GM11168 (cell line): ENCODE measurements around the gene C20orf96.

ENCODE experiments used
- in situ Hi-C: fragments of 300-500 bp; cut with MboI; formaldehyde crosslinking; loops from one replicate; pipeline ENCODE4 v1.12.0; 2022; ENCODE audit warnings: low sequenced_read_pairs; ENCODE audit not compliant: unreplicated experiment

Gene C20orf96

DNA sequence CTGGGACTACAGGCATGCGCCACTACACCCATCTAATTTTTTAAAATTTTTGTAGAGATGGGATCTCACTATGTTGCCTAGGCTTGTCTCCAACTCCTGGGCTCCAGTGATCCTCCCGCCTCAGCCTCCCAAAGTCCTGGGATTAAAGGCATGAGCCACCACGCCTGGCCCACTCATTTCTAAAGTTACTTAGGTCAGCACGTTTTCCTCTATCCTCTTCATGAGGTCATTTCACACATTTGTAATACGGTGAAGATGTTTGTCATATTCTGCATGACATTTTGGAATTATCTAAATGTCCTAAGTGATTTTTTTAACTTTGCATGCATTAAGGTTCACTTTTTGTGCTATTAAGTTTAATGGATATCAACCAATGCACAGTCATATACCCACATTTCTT is 22.9 kb upstream of the C20orf96 start:
- in situ Hi-C loops: no loop called here

DNA sequence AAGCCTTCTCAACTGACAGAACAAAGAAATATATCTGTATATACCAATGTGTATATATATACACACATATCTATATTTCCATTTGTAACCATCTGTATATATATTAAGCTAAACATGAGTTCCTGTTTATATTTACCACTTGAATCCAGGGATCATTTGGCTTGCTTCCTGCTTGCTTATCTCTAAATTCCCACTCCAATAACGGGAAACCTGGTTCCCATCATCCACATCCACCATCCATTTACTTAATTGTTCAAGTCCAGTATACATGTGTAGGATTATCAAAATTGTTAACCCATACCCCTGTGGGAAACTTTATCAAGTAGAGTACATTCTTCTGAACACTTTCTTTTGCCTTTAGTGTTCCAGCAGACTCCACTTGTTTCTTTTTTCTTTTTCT is 22.3 kb upstream of the C20orf96 start:
- in situ Hi-C loops: no loop called here

DNA sequence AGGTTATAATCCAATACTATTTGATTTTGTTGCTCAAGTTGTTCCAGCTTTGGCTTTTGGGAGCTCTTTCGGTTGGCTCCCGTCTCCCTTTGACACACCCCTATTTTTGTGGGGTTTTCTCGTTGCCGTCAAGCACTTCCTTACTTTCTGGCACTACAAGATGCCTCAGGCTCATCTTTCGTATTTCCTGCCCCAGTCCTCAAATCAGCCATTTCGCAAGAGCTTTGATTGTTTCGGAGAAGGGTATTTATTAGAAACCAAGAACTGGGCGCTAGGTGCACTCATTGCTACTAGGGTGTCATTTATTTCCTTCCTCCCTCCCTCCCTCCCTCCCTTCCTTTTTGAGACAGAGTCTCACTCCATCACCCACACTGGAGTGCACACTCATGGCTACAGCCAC is 21.5 kb upstream of the C20orf96 start:
- in situ Hi-C loops: no loop called here

DNA sequence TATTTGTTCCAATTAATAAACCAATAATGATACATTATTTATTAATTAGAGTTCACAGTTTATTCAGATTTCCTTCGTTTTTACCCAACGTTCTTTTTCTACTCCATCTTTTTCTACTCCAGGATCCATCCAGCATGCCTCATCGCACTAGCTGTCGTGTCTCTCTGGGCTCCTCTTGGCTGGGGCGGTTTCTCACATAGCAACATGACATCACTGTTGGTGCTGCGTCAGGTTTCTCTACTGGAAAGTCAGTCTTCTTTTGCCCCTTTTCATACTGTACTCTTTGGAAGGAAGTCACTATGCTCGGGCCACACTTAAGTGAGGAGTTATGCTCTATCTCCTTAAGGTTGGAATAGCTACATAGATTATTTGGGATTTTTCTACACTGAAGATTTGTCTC is 21.1 kb upstream of the C20orf96 start:
- in situ Hi-C loops: no loop called here

DNA sequence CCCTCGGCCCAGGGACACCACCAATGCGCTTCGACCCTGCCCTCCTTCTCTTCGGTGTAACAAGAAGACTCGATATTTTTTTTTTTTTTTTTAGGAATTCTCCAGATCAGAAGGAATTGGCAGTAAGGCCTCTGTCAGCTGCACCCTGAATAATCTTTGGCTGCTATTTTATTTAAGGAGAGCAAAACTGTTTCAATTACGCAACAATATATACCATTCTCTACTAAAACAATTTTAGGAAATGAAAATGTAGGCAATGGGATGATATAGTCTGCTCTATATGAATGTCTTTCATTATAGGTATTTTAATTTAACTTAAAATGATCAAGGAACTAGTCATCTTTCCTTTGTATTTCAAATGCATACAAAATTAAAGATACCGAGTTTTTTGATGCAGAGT is 20.1 kb upstream of the C20orf96 start:
- in situ Hi-C loops: no loop called here

DNA sequence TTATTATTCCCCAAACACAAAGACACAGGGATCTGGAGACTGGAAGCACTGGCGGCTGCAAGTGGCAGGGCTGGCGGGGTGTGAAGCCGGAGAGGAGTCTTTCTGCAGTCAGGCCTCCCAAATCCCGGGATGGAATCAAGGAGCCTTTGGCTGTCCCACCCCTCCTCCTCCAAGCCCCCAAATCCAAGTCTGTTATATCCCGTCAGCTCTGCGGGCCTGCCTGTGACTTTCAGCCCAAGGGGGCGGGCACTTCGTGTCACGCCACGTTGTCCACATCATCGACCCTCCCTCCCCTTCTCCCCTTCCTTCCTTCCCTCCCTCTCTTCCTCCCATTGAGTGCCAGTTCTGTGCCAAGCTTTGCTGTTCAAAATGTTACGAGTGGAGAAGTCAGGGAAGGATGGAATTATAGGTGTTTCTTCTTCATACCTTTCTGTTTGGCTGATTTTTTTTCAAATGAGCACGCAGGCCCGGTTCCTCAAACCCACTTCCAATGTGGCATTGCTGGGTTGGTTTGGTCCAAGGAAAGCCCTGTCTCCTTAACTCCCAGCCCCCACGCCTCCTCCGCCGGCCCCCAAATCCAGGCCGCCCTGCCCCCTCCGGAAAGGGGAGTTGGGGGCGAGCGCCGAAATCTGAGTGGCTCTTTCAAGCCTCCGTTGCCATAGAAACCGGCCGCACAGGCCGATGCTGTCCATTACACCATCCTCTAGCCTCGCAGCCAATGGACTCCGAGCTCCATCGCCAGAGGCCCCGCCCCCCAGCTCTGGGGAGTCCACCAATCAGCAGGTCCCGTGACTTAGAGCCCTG is 19.5 kb upstream of the C20orf96 start:
- in situ Hi-C loops: no loop called here

DNA sequence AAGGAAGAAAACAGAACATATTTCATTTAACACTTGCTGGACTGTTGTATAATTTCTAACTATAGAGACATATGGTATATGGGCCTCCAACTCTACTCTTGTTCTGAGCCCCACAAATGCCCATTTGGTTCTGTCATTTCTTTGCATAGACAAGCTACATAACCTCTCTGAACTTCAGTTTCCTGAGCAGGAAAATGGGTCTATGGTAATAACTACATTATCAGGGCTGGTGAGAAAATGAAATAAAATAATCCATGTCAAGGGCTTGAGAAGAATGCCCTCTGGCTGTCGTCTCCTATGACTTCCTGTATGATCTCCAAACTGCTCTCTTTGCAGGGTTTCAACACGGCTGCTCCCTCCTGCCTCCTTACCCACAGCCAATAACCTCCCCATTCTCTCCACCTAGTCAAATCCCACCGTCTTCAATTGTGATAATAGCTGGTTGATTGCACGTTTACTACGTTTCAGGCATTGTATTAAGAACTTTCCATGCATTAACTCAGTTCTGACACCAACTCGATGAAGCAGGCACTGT is 18.8 kb upstream of the C20orf96 start:
- in situ Hi-C loops: no loop called here

DNA sequence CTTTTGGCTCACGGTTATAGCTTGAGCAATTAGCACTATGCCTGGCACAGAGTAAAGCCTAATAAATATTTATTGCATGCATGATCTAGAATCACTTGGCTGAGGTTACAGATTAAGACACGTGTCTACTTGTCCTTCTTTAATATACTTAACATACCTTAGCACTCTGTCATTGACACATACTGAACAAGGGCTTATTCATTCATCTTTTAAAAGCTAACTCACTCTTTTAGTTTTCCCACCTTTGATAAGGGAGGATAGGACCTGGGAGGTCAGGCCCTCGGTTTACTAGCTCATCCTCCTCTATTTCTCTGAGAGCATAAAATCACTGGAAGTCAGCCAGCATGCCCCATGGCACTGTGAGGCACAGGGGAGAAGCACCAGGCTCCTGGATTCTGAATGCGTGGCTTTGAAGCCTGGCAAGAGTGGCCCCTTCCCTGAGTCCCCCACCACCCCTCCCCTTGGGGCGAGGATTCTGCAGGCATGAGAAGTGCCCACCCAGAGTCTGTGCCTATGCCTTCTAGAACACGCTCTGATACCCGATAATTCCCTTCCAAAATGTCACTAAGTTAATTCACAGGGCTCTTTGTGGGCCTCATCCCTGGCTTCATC is 18.0 kb upstream of the C20orf96 start:
- in situ Hi-C loops: no loop called here

DNA sequence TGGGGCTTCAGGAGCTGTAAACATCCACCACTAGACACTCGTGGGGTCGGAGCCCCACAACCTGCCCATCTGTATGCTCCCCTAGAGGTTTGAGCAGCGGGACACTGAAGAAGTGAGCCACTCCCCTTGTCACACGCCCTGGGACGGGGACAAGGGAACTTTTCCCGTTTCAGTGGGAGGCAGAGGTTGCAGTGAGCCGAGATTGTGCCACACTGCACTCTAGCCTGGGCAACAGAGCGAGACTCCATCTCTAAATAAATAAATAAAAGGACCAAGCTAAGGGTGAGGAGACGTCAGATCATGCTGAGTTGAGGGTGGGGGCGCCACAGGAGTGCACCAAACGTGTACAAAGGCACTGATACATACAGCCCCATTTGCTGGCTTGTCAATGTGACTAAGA is 15.2 kb upstream of the C20orf96 start:
- in situ Hi-C loops: no loop called here

DNA sequence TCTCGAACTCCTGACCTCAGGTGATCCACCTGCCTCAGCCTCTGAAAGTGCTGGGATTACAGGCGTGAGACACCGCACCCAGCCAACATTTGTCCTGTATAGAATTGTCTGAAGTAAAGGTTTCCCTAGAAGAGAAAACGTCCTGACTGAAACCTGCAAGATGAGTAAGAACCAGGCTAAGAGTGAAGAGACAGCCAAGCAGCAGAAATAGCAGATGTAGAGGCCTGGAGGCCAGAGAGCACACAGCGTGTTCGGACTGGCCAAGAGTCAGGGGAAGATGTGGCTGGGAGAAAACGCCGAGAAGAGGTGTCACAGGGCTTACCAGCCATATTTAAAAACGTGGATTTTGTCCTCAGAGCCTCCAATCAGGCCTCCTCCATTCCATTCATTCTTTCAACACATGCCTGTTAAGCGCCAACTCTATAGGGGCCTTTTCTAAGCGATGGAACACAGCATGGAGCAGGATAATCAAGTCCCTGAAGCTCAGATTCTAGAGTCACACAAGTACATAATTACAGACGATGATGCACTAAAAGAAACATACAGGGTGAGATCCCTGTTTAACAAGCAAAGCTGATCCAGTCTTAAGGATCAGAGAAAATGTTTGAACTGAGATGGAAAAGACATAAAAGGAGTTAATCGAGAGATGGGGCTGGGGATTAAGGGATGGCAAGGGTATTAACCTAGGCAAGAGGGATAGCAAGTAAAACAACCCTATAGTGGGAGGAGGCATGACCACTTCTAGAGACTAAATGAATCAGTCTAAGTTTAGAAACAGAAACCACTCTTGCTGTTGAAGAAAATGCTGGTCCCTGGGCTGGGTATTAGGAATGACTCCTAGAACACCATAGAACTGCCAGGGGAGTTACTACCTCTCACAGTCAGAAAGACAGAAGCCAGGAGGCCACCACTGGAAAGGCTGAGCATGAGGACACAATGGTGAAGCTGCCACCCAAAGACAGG is 11.6 kb upstream of the C20orf96 start:
- in situ Hi-C loops: no loop called here

DNA sequence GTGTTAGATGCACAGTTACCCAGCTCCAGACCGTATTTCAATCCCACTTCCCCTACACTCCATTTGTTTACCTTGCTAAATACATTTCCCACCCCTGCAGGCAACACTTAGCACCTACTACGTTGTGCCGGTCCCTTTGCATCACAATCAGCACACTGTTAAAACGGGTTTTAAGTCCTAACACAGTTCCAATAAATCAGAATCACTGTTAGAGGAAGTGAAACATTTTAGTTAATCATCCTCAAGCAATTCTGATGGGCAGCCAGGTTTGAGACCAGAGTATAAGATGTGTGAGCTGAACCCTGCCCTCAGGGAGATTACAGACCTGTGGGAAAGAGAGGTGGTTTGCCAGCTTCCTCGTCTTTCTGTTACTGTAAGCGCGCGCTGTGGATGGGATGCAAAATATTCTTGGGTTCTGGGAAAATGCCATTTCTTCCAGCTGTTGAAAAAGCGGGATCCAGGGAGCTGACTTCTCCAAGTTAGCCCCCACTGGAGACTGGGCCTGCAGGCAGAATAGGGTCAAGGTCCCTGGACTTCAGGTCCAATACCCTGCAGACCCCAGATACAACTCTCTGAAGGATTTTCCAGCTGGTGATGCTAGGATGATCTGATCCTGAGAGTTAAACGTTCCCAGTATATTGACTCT is 9.9 kb upstream of the C20orf96 start:
- in situ Hi-C loops: no loop called here

DNA sequence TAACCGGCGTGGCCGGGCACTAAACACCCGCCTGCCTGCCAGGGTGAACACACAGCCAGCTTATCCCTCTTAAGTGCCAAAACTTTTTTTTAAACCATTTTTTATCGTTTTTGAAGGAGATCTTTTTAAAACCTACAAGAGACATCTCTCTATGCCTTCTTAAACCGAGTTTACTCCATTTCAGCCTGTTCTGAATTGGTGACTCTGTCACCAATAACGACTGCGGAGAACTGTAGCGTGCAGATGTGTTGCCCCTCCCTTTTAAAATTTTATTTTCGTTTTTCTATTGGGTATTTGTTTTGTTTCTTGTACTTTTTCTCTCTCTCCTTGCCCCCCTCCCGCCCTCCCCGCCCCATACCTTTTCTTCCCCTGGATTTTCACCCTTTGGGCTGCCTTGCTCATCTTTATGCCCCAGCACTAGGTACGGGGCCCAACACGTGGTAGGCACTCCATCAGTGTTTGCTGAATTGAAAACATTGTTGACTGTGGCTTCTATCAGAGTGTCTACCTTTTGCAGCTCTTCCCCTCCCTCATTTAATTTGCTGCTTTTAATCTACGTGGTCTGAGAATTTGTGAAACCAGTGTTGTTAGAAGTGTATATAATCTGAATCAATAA is 8.3 kb upstream of the C20orf96 start:
- in situ Hi-C loops: no loop called here

DNA sequence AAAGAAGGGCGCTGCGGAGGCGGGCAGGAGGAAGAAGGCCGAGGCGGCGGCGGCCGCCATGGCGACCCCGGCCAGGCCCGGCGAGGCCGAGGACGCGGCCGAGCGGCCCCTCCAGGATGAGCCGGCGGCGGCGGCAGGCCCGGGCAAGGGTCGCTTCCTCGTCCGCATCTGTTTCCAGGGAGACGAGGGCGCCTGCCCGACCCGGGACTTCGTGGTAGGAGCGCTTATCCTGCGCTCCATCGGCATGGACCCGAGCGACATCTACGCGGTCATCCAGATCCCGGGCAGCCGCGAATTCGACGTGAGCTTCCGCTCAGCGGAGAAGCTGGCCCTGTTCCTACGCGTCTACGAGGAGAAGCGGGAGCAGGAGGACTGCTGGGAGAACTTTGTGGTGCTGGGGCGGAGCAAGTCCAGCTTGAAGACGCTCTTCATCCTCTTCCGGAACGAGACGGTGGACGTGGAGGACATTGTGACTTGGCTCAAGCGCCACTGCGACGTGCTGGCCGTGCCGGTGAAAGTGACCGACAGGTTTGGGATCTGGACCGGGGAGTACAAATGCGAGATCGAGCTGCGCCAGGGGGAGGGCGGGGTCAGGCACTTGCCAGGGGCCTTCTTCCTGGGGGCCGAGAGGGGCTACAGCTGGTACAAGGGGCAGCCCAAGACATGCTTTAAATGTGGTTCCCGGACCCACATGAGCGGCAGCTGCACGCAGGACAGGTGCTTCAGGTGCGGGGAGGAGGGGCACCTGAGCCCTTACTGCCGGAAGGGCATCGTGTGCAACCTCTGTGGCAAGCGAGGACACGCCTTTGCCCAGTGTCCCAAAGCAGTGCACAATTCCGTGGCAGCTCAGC is 7.6 kb upstream of the C20orf96 start:
- in situ Hi-C loops: no loop called here

DNA sequence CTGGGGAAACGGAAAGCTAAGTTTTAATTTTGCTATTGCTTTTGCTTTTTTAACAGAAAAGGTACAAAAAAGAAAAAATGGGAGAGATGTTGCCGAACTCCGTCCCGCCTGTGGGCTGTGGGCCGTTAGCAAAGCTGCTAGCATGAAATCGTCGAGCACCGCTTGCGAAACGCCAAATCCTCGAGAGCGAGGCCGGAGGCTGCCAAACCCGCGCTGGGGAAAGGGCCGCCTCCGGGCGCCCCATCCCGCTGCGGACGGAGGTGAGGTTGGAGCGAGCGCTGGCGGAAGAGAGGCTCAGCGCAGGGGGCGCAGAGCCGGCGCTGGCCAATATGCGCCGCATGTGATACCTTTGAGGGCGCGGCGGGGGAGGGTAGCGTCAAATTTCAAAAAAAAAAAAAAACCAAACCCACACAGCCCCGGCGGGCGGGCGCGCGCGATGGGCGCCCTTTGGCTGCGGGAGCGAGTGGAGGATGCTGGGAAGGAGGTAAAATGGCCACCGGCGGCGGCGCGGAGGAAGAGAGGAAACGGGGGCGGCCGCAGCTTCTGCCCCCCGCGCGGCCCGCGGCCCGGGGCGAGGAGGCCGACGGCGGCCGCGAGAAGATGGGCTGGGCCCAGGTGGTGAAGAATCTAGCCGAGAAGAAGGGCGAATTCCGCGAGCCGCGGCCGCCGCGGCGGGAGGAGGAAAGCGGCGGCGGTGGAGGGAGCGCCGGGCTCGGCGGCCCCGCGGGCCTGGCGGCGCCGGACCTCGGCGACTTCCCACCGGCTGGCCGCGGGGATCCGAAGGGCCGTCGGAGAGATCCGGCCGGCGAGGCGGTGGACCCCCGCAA is 6.8 kb upstream of the C20orf96 start, which contains the start of gene ZCCHC3:
Gene ZCCHC3, plus strand, starts transcription at position 473 of the 827 bp plus-strand sequence. Its CDS starts 17 bp downstream, at position 490.
- in situ Hi-C loops: no loop called here

DNA sequence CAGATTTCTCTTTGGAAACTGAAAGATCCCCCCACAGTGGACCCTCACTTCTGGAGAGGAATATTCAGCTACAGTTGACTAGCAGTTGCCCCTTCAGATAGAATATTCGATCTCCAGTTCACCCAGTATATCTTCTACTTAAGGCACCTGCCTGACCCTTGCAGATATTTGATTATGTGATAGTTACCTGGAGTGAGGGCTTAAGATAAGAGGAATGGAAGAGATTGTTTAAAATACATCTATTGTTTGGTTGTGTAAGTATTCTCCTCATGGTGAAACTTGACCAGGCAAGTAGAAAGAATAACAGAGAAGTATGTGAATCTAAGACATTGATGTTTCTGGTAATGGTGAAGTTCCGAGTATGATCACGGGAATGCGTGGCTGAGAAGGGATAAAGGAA is 5.3 kb upstream of the C20orf96 start:
- in situ Hi-C loops: no loop called here

DNA sequence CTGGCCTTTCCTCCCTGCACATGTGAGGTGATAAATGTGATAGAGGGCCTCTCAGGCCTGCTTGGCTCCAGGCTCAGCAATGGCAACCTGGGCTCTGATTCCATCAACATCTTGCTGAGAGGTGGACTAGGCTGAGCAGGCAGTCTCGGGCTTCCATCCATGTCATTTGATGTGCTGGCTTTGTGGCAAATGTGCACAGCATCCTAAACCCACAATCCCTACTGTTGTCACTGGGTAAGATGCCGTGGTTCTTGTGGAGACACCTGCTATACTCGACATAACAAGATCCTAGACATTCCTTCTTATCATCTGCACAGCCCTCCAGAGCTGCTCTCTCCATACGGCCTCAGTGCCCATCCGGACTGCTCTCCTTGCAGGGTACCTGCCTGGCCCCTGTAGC is 4.1 kb upstream of the C20orf96 start:
- in situ Hi-C loops: no loop called here

DNA sequence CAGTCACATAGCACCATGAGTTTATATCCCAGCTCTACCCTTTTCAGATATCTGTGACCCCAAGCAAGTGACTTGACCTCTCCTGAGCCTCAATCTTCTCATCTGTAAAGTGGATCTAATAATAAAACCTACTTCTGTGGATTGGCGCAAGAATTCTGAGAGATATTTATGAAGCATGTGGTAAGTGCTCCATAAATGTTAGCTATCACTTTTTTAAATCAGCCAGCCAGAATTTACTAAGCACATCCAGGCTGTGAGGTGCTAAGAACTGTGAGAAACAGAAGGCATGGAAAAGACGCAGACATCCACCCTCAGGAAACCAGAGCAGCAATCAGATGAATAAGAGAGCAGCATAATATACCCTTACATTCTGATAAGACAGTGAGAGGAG is 862 bp downstream of the C20orf96 start:
- in situ Hi-C loops: no loop called here
